ENCODE measurements around the gene IL19.
A peak's percentile ranks its signal among the peaks of the same experiment; 100 is the strongest.
"Not testable (repeated sequence)": the region's sequence is repeated elsewhere in the genome, so short reads cannot be mapped to it uniquely, and the experiment has no call there.

Gene IL19

GRCh38 chr1:206754011-206754410, 16.6 kb upstream of the IL19 start:
- no peak for TF ChIP-seq CTCF (conservative IDR thresholded peaks at IDR 0.05; ENCODE audit: low read length)
- DNase-seq (ENCODE audit: low read depth) = peak; percentile 63
- H3K4me3 ChIP-seq (ENCODE audit: low read length) = no peak overlapping the region

- no peak for DNase-seq (ENCODE audit: low read depth)
- no peak for TF ChIP-seq CTCF (conservative IDR thresholded peaks at IDR 0.05; ENCODE audit: low read length)
- no peak overlapping the region for H3K4me3 ChIP-seq (ENCODE audit: low read length)
These were observed 12.9 kb upstream of the IL19 start for GRCh38 chr1:206757524-206758266.

- no peak for DNase-seq (ENCODE audit: low read depth)
- TF ChIP-seq CTCF (conservative IDR thresholded peaks at IDR 0.05; ENCODE audit: low read length) = no peak
- H3K4me3 ChIP-seq (ENCODE audit: low read length) = no peak overlapping the region
These were observed 10.0 kb upstream of the IL19 start for GRCh38 chr1:206760590-206760989.

- DNase-seq (ENCODE audit: low read depth) = peak; percentile 18
- H3K4me3 ChIP-seq (ENCODE audit: low read length) = no peak overlapping the region
- TF ChIP-seq CTCF (conservative IDR thresholded peaks at IDR 0.05; ENCODE audit: low read length) = peak; percentile 46
These were observed 9.3 kb upstream of the IL19 start for GRCh38 chr1:206761159-206761768.

- DNase-seq (ENCODE audit: low read depth); H3K4me3 ChIP-seq (ENCODE audit: low read length): not testable (repeated sequence)
These were observed 7.7 kb upstream of the IL19 start for GRCh38 chr1:206762741-206763364.

GRCh38 chr1:206765771-206766170, 4.8 kb upstream of the IL19 start:
- DNase-seq (ENCODE audit: low read depth); H3K4me3 ChIP-seq (ENCODE audit: low read length): not testable (repeated sequence)

GRCh38 chr1:206766251-206766856, 4.2 kb upstream of the IL19 start:
- no peak for TF ChIP-seq CTCF (conservative IDR thresholded peaks at IDR 0.05; ENCODE audit: low read length)
- no peak overlapping the region for H3K4me3 ChIP-seq (ENCODE audit: low read length)
- peak; percentile 71 for DNase-seq (ENCODE audit: low read depth)

All from AG10803 (cell line).